ENCODE results near the gene PML.

- TF ChIP-seq CTCF (IDR thresholded peaks at IDR 0.05), result no peak
- no peak for TF ChIP-seq POLR2A (IDR thresholded peaks at IDR 0.05)
Observed at GRCh38 chr15:73989001-73989798, 5.3 kb upstream of the PML start.
